ENCODE data around the gene CLDN22.

Gene CLDN22

GRCh38 chr4:183318656-183319055, 1.4 kb downstream of the CLDN22 start:
- no peak for DNase-seq

GRCh38 chr4:183314806-183315205, 5.3 kb downstream of the CLDN22 start:
- no peak for DNase-seq

GRCh38 chr4:183314336-183314735, 5.7 kb downstream of the CLDN22 start:
- no peak for DNase-seq

GRCh38 chr4:183312841-183313240, 7.2 kb downstream of the CLDN22 start:
- DNase-seq = no peak

- DNase-seq = no peak
Measured at GRCh38 chr4:183306811-183307210, 13.3 kb downstream of the CLDN22 start.

GRCh38 chr4:183304538-183304937, 15.5 kb downstream of the CLDN22 start:
- DNase-seq = no peak

GRCh38 chr4:183304067-183304466, 16.0 kb downstream of the CLDN22 start:
- peak; percentile 17 for DNase-seq

- no peak for DNase-seq
Measured at GRCh38 chr4:183303301-183303700, 16.8 kb downstream of the CLDN22 start.

GRCh38 chr4:183300655-183301054, 19.4 kb downstream of the CLDN22 start:
- DNase-seq = no peak

- no peak for DNase-seq
Measured at GRCh38 chr4:183300070-183300469, 20.0 kb downstream of the CLDN22 start.

- DNase-seq = no peak
Measured at GRCh38 chr4:183299464-183299863, 20.6 kb downstream of the CLDN22 start.

GRCh38 chr4:183297675-183298074, 22.4 kb downstream of the CLDN22 start:
- peak; percentile 54 for DNase-seq

- DNase-seq = no peak
Measured at GRCh38 chr4:183295711-183296110, 24.4 kb downstream of the CLDN22 start.

GRCh38 chr4:183291070-183291469, 29.0 kb downstream of the CLDN22 start:
- no peak for DNase-seq

GRCh38 chr4:183289688-183290087, 30.4 kb downstream of the CLDN22 start:
- DNase-seq = peak; percentile 58

- DNase-seq = no peak
Measured at GRCh38 chr4:183288955-183289354, 31.1 kb downstream of the CLDN22 start.

- DNase-seq = no peak
Measured at GRCh38 chr4:183287677-183288076, 32.4 kb downstream of the CLDN22 start.

- DNase-seq = no peak
Measured at GRCh38 chr4:183287309-183287659, 32.8 kb downstream of the CLDN22 start.

GRCh38 chr4:183286590-183287308, 33.3 kb downstream of the CLDN22 start:
- DNase-seq = no peak

- no peak for DNase-seq
Measured at GRCh38 chr4:183285886-183286285, 34.2 kb downstream of the CLDN22 start.

- DNase-seq = no peak
Measured at GRCh38 chr4:183284965-183285364, 35.1 kb downstream of the CLDN22 start.

GRCh38 chr4:183284258-183284785, 35.8 kb downstream of the CLDN22 start:
- DNase-seq = no peak

GRCh38 chr4:183276106-183276505, 44.0 kb downstream of the CLDN22 start:
- DNase-seq = no peak

- no peak for DNase-seq
Measured at GRCh38 chr4:183272384-183272783, 47.7 kb downstream of the CLDN22 start.

GRCh38 chr4:183268556-183268955, 51.5 kb downstream of the CLDN22 start:
- no peak for DNase-seq
